ENCODE measurements around the gene ARHGEF9.

DNA sequence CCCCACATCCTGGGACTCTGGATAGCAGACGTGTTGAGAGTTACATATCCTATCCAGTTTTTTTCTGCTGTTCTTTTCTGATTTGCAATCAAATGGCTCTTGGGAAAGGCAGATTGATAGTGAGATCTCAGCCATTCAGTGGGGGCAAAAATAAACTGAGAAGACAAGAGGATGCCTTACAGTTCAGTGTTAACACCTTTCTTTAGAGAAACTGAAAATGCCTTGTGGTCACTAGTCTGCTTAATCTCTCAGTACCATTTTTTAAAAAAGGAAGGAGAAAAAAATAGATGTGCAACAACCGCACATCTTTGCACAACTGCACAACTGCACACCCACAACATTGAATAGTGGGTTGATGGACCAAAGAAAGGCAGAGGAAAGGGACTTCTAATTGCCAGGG is 109.3 kb downstream of the ARHGEF9 start:
- TF ChIP-seq EZH2phosphoT487 (IDR thresholded peaks at IDR 0.05; ENCODE audit: low read depth), result no peak
- TF ChIP-seq, protein P1, sequence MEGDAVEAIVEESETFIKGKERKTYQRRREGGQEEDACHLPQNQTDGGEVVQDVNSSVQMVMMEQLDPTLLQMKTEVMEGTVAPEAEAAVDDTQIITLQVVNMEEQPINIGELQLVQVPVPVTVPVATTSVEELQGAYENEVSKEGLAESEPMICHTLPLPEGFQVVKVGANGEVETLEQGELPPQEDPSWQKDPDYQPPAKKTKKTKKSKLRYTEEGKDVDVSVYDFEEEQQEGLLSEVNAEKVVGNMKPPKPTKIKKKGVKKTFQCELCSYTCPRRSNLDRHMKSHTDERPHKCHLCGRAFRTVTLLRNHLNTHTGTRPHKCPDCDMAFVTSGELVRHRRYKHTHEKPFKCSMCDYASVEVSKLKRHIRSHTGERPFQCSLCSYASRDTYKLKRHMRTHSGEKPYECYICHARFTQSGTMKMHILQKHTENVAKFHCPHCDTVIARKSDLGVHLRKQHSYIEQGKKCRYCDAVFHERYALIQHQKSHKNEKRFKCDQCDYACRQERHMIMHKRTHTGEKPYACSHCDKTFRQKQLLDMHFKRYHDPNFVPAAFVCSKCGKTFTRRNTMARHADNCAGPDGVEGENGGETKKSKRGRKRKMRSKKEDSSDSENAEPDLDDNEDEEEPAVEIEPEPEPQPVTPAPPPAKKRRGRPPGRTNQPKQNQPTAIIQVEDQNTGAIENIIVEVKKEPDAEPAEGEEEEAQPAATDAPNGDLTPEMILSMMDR (IDR thresholded peaks at IDR 0.05; ENCODE audit: low read depth, low read length), result no peak
